Body of pancreas (tissue), 4 donors: ENCODE results near the gene ABLIM1.

Experiments used
- CTCF ChIP-seq, 7 experiments: fragments of 450-650 bp in 4 of 7; fragments of 200-600 bp in 3 of 7; sonication (generic) in 3 of 7; IDR thresholded peaks; one replicate each; pipeline ENCODE4 v1.5.1; 2016 to 2019; ENCODE audit warnings: antibody characterized with exemption in 7 of 7
- POLR2A ChIP-seq, 3 donors: fragments of 450-650 bp; IDR thresholded peaks; one replicate each; pipeline ENCODE4 v1.6.1; 2016; ENCODE audit warnings: antibody characterized with exemption in 3 of 3, mild to moderate bottlenecking in 2 of 3

GRCh38 chr10:114479307-114479706 is 178.8 kb downstream of the ABLIM1 start:
- no peak for TF ChIP-seq CTCF (IDR thresholded peaks at IDR 0.05)
- TF ChIP-seq POLR2A (IDR thresholded peaks at IDR 0.05): no peak
